NCI-H146 treated with DMSO at 0.1 percent for 48 hours (cell line): Measurements from ENCODE around the gene TEX35.
"Not testable (repeated sequence)": the region's sequence is repeated elsewhere in the genome, so short reads cannot be mapped to it uniquely, and the experiment has no call there.

Experiments
- DNase-seq: peaks from one replicate; lab custom pipeline; 2025; ENCODE audit not compliant: unreplicated experiment; lab: John Stamatoyannopoulos, UW

The TEX35 gene

DNA sequence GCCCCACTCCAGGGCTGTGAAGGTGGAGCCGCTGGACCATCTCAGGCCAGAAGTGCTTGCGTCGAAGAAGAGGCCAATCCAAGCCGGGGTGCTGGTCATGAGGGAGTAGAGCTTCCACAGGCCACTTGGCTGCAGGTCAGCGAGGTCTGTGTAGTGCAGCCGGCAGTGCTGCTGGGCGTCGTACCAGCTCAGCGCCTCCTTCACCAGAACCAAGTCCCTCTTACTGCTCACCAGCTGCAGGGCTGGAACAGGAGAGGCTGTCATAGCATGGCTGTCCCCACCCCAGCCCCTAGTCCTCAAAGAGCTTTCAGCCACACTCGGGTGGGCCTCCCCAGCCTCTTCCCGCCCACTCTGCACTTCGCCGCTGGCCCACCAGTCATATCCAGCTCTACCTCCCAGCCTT lies 18.3 kb upstream of the TEX35 start:
- DNase-seq = no peak

DNA sequence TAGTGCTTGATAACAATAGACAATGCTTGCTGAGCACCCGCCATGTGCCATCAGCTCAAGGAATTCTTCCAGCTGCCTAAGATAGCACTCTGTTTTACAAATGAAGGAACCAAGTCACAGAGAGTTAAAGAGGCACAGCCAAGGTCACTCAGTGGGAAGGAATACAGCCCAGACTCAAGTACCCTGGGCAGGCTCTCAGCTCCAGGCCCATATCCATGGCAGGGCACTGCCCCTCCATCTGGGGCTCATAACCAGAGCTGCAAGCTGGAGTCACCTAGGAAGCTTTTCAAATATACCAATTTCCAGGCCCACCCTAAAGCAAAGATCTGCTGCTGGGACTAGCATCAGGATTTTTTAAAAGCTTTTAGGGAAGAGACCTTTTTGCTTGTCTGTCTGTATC lies 17.8 kb upstream of the TEX35 start:
- no peak for DNase-seq

DNA sequence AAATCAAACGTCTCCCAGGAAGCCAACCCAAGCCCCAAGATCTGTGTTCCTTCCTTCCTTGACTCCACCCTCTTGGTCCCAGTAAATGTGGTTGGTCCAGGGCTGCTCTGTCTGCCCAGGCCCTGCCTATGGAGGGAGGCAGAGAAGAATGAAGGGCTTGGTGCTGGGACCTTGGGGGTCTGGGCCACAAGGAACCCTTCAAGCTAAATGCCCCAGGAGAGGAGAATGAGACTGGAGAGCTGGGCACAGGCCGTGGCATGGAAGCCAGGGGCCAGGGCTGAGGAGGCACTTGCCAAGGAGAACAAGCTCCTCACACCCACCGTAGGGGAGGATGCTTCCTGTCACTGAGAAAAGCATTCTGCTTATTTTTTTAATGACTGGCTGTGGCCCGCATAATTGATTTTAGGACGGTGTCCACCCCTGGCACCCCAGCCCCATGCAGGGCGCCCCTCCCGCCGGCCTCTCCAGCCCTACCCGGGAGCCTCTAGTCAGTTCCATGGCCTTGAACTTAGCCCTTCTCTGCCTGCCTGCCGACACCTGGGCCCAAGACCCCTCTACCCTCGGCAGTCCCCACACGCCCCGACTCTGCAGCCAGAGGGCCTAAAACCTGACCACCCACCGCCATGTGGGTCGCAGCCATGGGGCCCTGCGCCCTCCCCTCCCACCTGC lies 17.0 kb upstream of the TEX35 start:
- DNase-seq = no peak

DNA sequence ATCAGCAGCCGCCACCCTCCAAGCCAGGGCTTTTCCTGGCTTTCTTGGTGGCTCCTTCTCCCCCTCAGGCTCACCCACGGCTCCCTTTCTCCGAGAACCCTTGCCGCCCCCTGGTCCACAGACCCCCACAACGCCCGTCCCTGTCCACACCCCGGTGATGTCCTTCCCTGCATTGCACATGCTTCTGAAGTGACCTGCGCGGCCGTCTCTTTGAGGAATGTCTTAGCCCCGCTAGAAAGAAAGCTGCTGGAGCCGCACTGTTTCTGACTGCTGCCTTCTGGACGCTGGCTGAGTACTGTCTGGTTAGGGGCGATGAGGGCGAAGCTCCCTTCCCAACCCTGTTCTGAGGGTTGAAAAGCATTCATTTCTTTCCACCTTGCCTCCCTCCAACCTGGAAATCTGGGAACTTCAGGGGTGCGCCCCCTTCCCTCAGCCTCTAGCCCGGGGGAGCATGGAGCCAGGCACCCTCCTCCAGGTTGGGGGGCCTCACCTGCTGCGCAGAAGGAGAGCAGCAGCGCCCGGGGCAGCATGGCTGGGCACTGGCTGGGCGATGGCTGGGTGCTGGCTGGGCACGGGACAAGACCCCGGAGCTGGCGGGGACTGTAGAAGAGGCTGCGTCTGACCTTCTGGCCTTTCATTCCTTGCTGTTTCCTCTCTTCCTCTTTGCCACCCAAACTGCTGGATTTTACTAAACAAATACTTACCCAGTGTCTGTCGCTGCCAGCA lies 16.3 kb upstream of the TEX35 start, which contains the start of gene CLEC20A:
CLEC20A (minus strand) TSS at position 555 of the 726 bp plus-strand sequence; CDS start at position 530, 25 bp downstream.
- no peak for DNase-seq

DNA sequence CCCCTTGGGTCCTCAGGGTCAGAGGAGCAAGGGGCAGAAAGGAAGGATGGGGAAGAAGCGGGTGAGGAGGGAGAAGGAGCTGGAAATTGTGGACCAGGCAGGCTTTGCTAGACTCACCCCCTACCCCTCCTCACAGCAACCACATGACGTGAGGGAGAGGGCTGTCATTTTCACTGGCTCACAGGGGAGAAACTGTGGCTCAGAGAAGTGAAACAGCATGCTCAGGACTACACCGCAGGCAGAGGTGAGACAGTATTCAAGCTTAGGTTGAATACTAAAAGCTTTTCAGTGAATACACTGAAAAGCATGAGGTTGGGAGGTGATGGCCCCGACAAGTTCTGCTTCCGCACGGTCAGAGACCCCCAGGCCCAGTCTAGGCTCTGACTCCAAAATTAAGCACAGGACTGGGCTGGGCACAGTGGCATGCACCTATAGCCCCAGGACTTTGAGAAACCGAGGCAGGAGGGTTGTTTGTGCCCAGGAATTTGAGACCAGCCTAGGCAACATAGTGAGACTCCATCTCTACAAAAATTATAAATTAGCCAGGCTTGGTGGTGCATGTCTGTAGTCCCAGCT lies 14.9 kb upstream of the TEX35 start:
- no peak for DNase-seq

DNA sequence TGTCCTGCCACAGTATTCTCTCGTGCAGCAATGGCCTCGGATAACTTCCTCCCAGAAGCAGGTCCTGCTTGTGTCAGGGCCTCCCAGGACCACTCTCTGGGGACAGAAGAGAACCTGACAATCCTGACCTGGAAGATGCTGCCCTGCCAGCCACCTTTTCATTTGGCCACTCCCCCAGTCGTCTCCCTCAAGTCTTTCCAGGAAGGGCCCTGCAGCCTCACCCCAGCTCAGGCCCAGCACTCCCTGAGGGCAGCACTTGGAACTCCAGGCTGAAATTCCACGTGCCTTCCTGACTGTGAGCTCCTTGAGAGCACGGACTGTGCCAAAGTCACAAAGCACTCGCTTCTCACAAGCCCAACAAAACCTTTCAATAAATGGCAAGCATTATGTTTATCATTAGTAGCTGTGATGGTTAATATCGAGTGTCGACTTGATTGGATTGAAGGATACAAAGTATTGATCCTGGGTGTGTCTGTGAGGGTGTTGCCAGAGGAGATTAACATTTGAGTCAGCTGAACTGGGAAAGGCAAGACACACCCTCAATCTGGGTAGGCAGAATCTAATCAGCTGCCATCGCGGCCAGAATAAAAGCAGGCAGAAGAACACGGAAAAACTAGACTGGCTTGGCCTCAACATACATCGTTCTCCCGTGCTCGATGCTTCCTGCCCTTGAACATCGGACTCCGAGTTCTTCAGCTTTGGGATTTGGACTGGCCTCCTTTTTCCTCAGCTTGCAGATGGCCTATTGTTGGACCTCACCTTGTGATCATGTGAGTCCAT lies 13.8 kb upstream of the TEX35 start:
- DNase-seq = no peak

DNA sequence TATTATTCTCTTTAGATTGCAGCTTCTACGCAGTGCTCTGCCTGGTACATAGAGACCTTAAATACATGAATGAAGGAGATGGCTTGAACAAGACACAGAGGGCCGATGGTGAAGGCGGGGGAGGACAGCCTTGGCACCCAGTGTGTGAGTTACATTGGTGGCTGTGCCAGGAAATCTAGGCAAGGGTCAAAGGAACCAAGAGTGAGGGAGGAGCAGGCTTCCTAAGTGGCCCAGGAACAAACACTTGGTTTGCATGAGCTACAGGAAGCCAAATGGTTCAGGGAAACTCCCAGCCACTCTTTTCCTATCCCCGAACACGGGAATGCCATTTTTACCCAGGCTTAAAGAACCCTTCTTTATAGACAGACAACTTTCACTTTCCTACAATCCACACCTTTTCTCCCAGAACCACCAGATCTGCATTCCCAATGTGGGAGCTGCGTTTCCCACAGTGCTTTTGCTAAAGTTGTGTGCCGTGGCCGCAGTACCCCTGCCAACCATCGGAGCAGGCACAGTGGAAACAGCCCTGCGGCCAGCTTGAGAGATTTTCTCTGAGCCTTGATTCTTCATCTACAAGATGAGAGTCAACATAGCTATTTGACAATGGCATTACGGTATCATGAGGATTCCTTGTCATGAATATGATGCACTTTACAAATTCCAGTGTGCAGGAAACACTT lies 12.7 kb upstream of the TEX35 start:
- DNase-seq = no peak

DNA sequence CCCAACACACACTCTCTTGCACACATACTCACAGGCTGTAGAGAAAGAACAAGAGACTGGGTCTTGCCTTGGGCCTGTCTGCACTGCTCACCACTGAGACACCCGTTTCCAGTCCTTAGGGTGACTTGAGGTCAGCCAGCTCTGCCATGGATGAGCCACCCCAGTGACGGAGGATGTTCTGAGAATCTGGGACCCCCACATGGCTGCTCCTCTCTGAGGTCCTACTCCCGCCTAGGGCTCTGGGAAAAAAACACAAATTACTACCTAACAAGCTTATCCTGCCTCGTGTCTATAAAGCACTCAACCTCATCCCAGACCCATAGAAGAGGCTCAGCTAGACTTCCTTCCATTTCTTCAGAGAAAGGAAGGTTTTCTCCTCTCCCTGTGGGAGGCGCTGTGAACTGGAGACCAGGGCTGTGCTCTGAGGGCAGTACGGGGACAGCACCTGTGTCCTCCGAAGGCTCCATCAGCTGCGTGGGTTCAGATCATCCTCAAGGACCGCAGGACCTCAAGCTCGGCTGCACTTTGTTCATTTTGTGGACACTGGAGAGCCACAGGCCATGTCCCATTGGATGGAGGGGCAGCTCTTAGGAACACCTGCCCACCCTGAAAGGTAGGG lies 11.9 kb upstream of the TEX35 start:
- no peak for DNase-seq

DNA sequence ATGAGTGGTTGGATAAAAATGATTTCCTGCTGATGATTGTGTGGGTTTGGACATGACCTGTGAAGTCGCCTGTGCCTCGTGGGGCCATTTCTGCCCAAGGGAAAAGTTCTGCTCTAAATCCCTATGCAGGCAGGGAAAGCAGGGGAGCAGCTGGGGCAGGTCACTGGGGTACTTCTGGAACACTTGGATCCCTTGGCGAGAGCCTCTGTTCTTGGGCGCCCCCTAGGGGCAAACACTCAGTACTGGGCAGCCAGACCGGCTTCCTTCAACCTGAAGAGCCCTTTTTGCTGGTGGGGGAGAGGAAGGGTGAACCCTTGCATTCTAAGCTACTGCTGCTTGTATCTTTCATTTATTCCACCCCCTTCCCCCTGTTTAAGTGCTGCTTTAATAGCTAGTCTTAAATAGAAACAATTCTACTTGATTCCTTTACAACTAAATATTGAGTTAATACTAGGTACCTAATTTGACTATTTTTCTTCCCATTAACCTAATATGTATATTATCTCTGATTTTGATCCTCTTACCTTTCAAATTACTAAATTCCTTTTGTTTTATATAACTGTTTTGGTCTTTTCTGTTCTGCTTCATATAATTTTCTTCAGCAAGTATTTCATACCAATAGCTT lies 11.1 kb upstream of the TEX35 start:
- DNase-seq = peak; percentile 50

DNA sequence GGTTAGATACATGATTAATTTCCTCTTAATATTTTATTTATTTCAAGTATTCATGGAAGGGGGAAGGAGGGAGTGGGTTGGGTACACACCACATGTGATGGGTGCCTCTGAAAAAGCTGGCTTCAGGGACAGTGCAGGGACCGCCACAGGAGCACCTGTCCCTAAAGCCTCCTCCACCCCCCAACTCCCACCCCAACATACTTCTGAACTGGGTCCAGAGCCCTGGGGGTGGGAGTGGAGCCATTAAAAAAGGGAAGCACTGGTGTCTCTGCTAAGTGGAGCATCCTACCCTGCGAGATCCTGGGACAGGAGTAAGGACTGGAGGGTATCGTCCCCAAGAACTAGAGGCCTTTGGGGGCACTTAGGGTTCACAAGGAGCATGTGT lies 10.6 kb upstream of the TEX35 start:
- no peak for DNase-seq

DNA sequence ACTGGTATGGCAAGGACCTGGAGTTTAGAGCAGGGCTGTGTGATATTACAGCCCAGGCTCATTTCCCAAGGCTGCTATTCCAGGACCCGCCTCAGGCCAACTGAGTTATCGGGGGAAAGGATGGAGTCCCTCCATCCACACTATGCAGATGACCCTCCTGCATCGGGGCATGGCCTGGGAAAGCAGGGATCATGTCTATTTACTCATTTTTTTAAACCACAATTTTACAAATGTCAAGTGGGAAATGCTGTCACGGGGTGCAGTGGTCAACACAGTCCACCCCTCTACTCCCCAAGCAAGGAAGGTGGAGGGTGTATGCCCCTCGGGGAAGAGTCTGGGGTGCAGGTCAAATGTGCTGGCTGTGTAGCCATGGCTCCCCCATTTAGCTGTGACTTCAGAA lies 10.1 kb upstream of the TEX35 start:
- no peak for DNase-seq

DNA sequence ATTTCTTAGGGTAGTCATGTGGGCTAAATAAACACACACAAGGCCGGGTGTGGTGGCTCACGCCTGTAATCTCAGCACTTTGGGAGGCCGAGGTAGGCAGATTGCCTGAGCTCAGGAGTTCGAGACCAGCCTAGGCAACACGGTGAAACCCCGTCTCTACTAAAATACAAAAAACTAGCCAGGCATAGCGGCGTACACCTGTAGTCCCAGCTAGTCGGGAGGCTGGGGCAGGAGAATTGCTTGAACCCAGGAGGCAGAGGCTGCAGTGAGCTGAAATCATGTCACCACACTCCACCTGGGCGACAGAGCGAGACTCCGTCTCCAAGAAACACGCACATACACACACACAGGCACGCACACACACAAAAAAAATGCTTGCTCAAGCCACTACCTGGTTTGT lies 9.6 kb upstream of the TEX35 start:
- DNase-seq = not testable (repeated sequence)

DNA sequence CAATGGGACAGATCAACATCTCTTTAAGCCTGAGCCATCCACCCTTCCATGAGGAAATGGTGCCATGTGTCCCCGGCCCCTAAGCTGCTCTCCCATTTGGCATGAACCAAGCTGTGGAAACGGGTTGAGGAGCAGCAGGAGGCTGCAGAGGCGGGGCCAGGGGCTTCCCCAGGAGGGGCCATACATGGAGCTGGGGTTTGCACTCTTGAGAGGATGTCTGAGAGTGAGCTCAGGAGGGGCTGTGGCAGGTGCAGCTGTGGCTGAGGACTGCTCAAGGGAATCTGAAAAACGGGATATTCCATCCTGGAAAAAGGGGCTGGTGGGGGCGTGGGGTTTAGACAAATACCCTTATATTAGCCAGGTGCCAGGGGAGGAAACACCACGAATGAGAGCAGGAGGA lies 9.1 kb upstream of the TEX35 start:
- DNase-seq = no peak

DNA sequence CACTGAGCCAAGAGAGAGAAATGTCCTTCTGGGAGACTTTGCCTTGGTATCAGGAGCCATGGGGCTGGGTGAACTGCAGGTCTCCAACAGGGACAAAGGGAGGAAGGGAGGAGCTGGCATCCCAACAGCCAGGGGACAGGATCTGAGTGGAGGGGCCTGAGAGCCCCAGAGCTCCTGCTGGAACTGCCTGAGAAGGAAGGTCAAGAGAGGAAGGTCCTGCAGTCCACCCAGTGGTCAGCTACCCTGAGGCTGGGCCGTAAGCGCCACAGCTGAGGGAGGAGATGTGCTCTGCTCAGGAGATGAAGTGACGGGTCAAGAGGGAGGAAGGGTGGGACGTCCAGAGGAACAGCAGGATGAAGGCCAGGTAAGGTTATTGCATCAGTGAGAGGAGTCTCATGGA lies 8.6 kb upstream of the TEX35 start:
- DNase-seq = no peak

DNA sequence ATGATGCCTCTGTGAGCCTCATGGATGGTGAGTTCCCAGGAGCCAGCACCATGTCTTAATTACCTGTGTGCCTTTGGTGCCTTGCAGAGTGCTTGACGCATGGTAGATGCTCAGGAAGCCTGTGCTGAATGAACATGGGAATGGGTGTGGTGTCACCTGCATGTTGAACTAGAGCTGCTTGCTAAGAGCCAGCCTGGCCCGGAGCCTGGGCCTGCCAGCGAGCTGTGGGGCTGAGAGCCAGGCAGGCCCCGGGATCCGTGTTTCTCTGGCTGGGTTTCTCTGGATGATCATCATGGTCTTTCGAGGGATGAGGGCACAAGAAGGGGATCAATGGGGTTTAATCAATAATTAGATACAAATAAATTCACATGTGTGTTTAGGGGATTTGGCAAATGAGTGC lies 6.7 kb upstream of the TEX35 start:
- DNase-seq = no peak

DNA sequence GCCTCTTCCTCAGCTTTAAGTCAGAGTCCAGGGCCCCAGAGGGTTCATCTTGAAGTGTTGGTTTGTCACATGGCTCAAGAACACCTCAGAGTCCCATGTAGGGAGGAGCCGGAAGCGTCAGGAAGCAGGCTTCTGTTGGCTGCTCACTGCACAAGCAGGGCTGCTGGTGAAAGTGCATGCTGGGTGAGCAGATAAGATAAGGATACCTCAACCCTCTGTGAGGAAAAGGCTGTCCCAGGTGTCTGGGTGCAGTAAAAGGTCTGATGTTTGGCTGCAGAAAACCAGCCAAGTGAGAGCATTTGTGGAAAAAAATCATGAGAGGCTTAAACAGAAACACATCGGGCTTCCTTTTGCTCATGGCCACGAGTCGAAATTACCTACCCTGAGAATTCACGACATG lies 6.2 kb upstream of the TEX35 start:
- DNase-seq = no peak

DNA sequence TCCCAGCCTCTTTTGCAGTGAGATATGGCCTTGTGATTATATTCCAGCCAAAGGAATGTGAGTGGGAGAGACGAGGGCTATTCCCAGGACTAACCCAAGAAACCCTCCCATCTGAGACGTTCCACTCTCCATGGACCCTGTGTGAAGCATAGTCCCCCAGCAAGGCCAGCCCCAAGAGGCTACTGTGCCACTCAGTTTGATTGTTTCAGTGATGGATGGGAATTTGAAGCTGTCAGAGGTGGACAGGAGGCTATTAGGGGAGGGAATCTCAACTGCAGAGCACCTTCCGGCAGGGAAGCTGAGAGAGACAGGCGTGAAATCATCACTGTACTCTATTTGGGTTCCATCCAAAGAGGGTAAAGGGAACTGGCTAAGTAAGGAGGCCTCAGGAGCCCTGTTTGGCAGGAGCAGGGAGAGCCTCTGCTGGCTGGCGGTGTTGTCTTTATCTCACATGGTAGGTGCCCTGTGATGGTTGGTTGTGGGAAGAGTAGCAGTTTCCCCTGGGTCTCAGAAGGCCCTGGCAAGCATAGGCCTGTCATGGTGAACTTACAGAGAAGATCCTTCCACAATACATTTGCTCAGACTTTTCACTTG lies 3.4 kb upstream of the TEX35 start:
- DNase-seq = no peak

DNA sequence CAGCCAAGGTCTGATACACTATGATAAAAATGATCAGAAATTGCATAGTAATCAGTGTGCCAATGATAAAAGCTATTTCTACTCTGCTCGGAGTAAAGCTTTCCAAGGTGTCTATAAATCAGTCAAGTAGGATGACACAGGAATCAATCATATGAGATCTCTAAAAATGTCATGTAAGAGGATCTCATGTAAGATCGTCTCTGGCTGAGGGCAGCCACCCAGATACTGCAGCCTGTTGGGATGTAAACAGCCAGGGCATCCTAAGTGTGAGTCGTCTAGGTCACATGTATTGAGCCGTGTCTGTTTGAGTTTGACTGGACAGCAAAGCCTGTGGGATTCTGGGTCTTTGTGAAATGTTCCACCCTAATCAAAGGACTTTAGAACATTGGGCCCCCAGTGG lies 2.8 kb upstream of the TEX35 start:
- no peak for DNase-seq

DNA sequence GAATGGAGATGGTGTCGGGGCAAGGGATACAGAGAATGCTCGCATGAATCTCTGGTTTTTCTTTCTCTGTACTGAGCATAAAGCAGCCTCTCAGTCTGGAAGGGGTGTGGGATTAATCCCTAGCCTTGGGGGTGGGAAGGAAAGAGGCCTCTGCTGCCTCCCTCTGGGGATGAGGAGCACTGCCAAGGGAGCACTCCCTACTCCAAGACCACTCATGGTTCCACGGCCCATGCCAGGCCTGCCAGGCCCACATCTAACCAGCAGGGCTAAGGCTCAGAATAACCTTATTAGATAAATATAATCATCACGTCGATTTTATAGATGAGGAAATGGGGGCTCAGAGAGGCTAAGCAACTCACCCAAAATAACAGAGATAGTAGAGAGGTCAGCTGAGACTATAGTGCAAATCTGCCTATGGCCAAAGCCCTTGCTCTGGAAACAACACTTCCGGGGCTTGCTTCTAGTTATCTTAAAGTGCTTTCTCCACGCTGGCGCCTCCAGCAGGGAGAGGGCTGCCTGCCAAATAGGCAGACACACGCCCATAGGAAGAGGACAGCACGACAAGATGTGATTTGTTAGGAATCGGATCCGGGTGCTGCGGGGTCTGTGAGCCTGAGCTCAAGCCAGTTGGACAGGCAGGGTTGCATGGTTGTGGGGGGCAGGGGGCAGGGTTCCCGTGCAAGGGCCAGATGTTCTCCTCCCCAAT lies 522 bp downstream of the TEX35 start:
- DNase-seq = no peak
